Mesangial cell (primary cell): ENCODE measurements around the gene GCSAM. TPM values are rescaled to one million over a fixed set of nuclear protein-coding genes. Genes with fewer than 3 reads are reported as not detected.

ENCODE experiments used
- total RNA-seq: library from RNA; depleted of rRNA; stranded (reverse); fragments of >200 nt; gene quantifications from 2 replicates; pipeline ENCODE4 v1.2.3, GENCODE V29; 2015

The GCSAM gene
- total RNA-seq = not detected in 2 replicates

GRCh38 chr3:112132975-112133448, at the start of gene GCSAM:
GCSAM (minus strand) TSS chr3:112133248; CDS start chr3:112133120, 128 bp downstream.

GRCh38 chr3:112086076-112086854, 46.8 kb downstream of the GCSAM start, which contains the start of gene C3orf52:
C3orf52 (plus strand) TSS chr3:112086389; CDS start chr3:112086408, 19 bp downstream.

Other genes with a start within 250 kb of the GCSAM start
- 16.1 and 29.0 TPM in 2 replicates for gene ABHD10, start 154.2 kb downstream of the GCSAM start, total RNA-seq
- gene TAGLN3, start 134.3 kb downstream of the GCSAM start, total RNA-seq = 3.3 and 11.9 TPM in 2 replicates
- gene TMPRSS7, start 98.5 kb downstream of the GCSAM start, total RNA-seq = under 0.01 TPM in 1 of 2 replicates, not detected in the other
- 13.1 and 15.0 TPM in 2 replicates for gene C3orf52, start 46.9 kb downstream of the GCSAM start, total RNA-seq
- gene SLC9C1, start 161.0 kb upstream of the GCSAM start, total RNA-seq = not detected in 2 replicates
- gene CD200, start 199.9 kb upstream of the GCSAM start, total RNA-seq = 7.0 and 27.0 TPM in 2 replicates